Natural killer cell (primary cell): ENCODE data around the gene MEIS2. TPM values are rescaled to one million over a fixed set of nuclear protein-coding genes. Genes with fewer than 3 reads are reported as not detected.

Experiments used
- ATAC-seq, 3 donors: fragments of 150-1000 bp in 2 of 3; fragments of 200-7000 bp in 1 of 3; cut with Tn5 transposase; 1 replicate in 1 of 3; 2 replicates in 2 of 3; pipeline ENCODE4 v1.10.0; 2021; ENCODE audit warnings: mild to moderate bottlenecking in 2 of 3, moderate library complexity in 2 of 3
- DNase-seq, 2 donors: peaks; one replicate each; pipeline versions ENCODE4 v3.0.0 to v3.0.0-alpha.2; 2013 to 2021; ENCODE audit warnings: mixed read lengths in 1 of 2
- H3K27ac ChIP-seq: one replicate; pipeline ENCODE4 v1.5.1; 2013; ENCODE audit warnings: mild to moderate bottlenecking, low read length
- H3K27me3 ChIP-seq: one replicate; pipeline ENCODE4 v1.6.1; 2013; ENCODE audit warnings: low read length; ENCODE audit not compliant: control insufficient read depth, insufficient read depth
- H3K36me3 ChIP-seq: one replicate; pipeline ENCODE4 v1.6.1; 2013; ENCODE audit warnings: low read length; ENCODE audit not compliant: control insufficient read depth, insufficient read depth
- H3K4me1 ChIP-seq: one replicate; pipeline ENCODE4 v1.6.1; 2013; ENCODE audit warnings: low read length; ENCODE audit not compliant: control insufficient read depth, insufficient read depth
- H3K4me3 ChIP-seq: one replicate; pipeline ENCODE4 v1.5.1; 2013; ENCODE audit warnings: low read length
- H3K9me3 ChIP-seq: one replicate; pipeline ENCODE4 v1.6.1; 2013; ENCODE audit warnings: low read length; ENCODE audit not compliant: control insufficient read depth, insufficient read depth
- H3K27ac Mint-ChIP-seq, 2 donors: one replicate each; pipeline ENCODE4 v1.8.0; 2022; ENCODE audit warnings: mild to moderate bottlenecking in 2 of 2, mixed read lengths in 2 of 2, moderate library complexity in 1 of 2
- H3K27me3 Mint-ChIP-seq, 2 donors: one replicate each; pipeline ENCODE4 v1.8.0; 2022; ENCODE audit warnings: low read depth in 2 of 2, mixed read lengths in 2 of 2
- H3K36me3 Mint-ChIP-seq: one replicate; pipeline ENCODE4 v1.8.0; 2022; ENCODE audit warnings: mixed read lengths
- H3K4me1 Mint-ChIP-seq, 2 donors: one replicate each; pipeline ENCODE4 v1.8.0; 2022; ENCODE audit warnings: mixed read lengths in 2 of 2
- H3K4me3 Mint-ChIP-seq: one replicate; pipeline ENCODE4 v1.8.0; 2022; ENCODE audit warnings: mild to moderate bottlenecking, moderate library complexity, mixed read lengths
- H3K9me3 Mint-ChIP-seq, 2 donors: one replicate each; pipeline ENCODE4 v1.8.0; 2022; ENCODE audit warnings: mixed read lengths in 2 of 2
- CTCF ChIP-seq: fragments of 200-600 bp; IDR thresholded peaks from one replicate; pipeline ENCODE4 v1.8.0; 2022; ENCODE audit warnings: antibody characterized with exemption
- WGBS: methylation state at CpG from one replicate; pipeline ENCODE4 v1.1.7; 2013; ENCODE audit warnings: missing lambda C conversion rate; ENCODE audit not compliant: insufficient coverage; 5-methylcytosine and 5-hydroxymethylcytosine counted together
- intact Hi-C: fragments of 100-400 bp; cut with micrococcal nuclease; formaldehyde crosslinking; loops from one replicate; pipeline ENCODE4 v1.14.2; 2022
- total RNA-seq, 4 donors: library from RNA; stranded (reverse); fragments of 120-200 nt in 1 of 4; gene quantifications; one replicate each; pipeline versions ENCODE4 v1.2.3 to v1.2.4, GENCODE V29; 2013 to 2022

The MEIS2 gene
- total RNA-seq, 3 donors from 2014 or later (not counting 1 experiment from before 2014, with no cell fraction given), result 0.35 TPM; not detected in 2

DNA sequence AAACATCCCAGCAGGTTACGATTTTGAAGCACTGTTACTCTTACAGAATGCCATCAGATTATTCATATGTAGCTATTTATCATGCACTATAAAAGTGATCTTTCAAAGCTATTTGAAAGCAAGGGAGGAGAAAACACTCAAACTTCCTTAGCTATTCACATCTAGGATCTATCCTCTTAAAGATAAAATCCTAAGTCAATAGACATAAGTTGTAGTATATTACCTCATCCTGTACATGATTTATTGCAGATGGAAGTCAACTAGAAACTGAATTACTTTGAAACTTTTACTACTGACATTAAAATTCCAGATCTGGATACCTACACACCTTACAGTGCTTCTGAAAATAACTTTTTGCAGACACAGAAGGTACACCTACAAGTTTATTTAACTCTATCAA lies 197.2 kb downstream of the MEIS2 start:
- H3K9me3 ChIP-seq, result no peaks in the 10 kb centered on the region
- no peaks in the 10 kb centered on the region for H3K27me3 ChIP-seq
- intact Hi-C loops, result no loop called here
- DNase-seq (no peak), ATAC-seq (no peak)
- Mint-ChIP-seq H3K4me3 (no peak overlapping the region), H3K4me1 (no peaks in the 10 kb centered on the region), H3K36me3 (no peaks in the 10 kb centered on the region), H3K9me3 (peaks cover 0 to 2% of the 10 kb centered on the region in 2 donors), H3K27me3 (peaks cover 0 to 6% of the 10 kb centered on the region in 2 donors), H3K27ac (no peak overlapping the region)
- H3K4me1 ChIP-seq, result no peaks in the 10 kb centered on the region
- TF ChIP-seq CTCF, result no peak
- no peak overlapping the region for H3K27ac ChIP-seq
- no peak overlapping the region for H3K4me3 ChIP-seq
- no CpG with 5 or more reads among the region's 1 CpG for WGBS
- no peaks in the 10 kb centered on the region for H3K36me3 ChIP-seq

GRCh38 chr15:36901012-36901411 lies 199.3 kb downstream of the MEIS2 start:
- H3K4me3 Mint-ChIP-seq, result no peak overlapping the region
- intact Hi-C loops, result no loop called here
- H3K4me1 ChIP-seq, result no peaks in the 10 kb centered on the region
- H3K27ac Mint-ChIP-seq, result no peak overlapping the region
- no peak for DNase-seq
- no peaks in the 10 kb centered on the region for H3K27me3 ChIP-seq
- peaks cover 0 to 2% of the 10 kb centered on the region in 2 donors for H3K9me3 Mint-ChIP-seq
- H3K27ac ChIP-seq, result no peak overlapping the region
- no peaks in the 10 kb centered on the region for H3K36me3 Mint-ChIP-seq
- no peaks in the 10 kb centered on the region for H3K4me1 Mint-ChIP-seq
- peaks cover 0 to 7% of the 10 kb centered on the region in 2 donors for H3K27me3 Mint-ChIP-seq
- H3K36me3 ChIP-seq, result no peaks in the 10 kb centered on the region
- no peak for TF ChIP-seq CTCF
- no peak overlapping the region for H3K4me3 ChIP-seq
- no peaks in the 10 kb centered on the region for H3K9me3 ChIP-seq
- no peak for ATAC-seq
- WGBS, result 92% methylated on average over 4 of the region's 4 CpGs

- Histone ChIP-seq H3K36me3 (no peaks in the 10 kb centered on the region), H3K27me3 (no peaks in the 10 kb centered on the region), H3K9me3 (no peaks in the 10 kb centered on the region), H3K4me3 (no peak overlapping the region), H3K4me1 (no peaks in the 10 kb centered on the region), H3K27ac (no peak overlapping the region)
- DNase-seq, result no peak
- intact Hi-C loops, result no loop called here
- Mint-ChIP-seq H3K4me1 (no peaks in the 10 kb centered on the region), H3K27me3 (peaks cover 0 to 7% of the 10 kb centered on the region in 2 donors), H3K4me3 (no peak overlapping the region), H3K36me3 (no peaks in the 10 kb centered on the region), H3K9me3 (peaks cover 0 to 2% of the 10 kb centered on the region in 2 donors), H3K27ac (no peak overlapping the region)
- ATAC-seq, result no peak
- 86% methylated on average over 1 of the region's 2 CpGs for WGBS
- TF ChIP-seq CTCF, result no peak
These were observed 200.7 kb downstream of the MEIS2 start for GRCh38 chr15:36899696-36900095.

DNA sequence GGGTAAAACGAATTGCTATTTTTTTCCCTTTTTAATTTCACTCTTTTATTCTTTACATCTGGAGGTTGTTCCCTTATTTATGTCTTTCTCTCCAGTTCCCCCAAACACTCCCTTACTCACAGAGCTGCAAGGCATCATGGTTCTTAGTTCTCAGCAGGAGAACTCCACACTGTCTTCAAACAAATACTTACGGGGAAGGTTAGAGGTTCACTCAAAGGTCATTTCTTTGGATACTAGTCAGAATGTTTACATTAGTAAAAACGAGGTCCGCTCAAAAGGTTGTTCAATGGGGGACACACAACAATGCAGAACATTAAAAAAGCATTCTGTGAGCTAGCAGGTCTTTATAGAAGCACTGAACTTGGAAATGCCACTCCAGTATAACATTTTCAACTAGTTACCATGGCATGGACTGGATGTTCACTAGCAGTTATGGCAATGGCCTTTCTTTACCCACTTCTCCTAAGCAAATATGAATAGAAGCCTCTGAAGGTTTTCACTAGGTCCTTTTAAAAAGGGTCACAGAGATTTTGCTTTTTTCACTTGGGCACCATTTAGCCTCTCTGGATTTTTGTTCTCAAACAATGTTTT lies 201.7 kb downstream of the MEIS2 start:
- H3K4me3 ChIP-seq, result no peak overlapping the region
- no peak for TF ChIP-seq CTCF
- Mint-ChIP-seq H3K27ac (no peak overlapping the region), H3K4me1 (no peaks in the 10 kb centered on the region), H3K4me3 (no peak overlapping the region), H3K27me3 (peaks cover 0 to 7% of the 10 kb centered on the region in 2 donors), H3K36me3 (no peaks in the 10 kb centered on the region), H3K9me3 (peaks cover 0 to 2% of the 10 kb centered on the region in 2 donors)
- no peaks in the 10 kb centered on the region for H3K9me3 ChIP-seq
- H3K36me3 ChIP-seq, result no peaks in the 10 kb centered on the region
- no peak for DNase-seq
- no peak for ATAC-seq
- intact Hi-C loops, result no loop called here
- no peak overlapping the region for H3K27ac ChIP-seq
- H3K27me3 ChIP-seq, result no peaks in the 10 kb centered on the region
- H3K4me1 ChIP-seq, result no peaks in the 10 kb centered on the region
- WGBS, result 73% methylated on average over 4 of the region's 4 CpGs
